Glutamatergic neuron (in vitro differentiated cells): ENCODE results near the gene GFRA1. TPM values are rescaled to one million over a fixed set of nuclear protein-coding genes. Genes with fewer than 3 reads are reported as not detected.
"Not testable (repeated sequence)": the region's sequence is repeated elsewhere in the genome, so short reads cannot be mapped to it uniquely, and the experiment has no call there.

ENCODE experiments used
- DNase-seq: peaks from one replicate; pipeline ENCODE4 v3.0.0; 2022
- H3K27ac Mint-ChIP-seq: one replicate; pipeline ENCODE4 v1.8.0; 2020; ENCODE audit warnings: mild to moderate bottlenecking, mixed read lengths, inconsistent platforms; ENCODE audit not compliant: unreplicated experiment
- H3K27me3 Mint-ChIP-seq: one replicate; pipeline ENCODE4 v1.8.0; 2020; ENCODE audit warnings: mild to moderate bottlenecking, moderate library complexity, mixed read lengths, inconsistent platforms; ENCODE audit not compliant: unreplicated experiment
- H3K36me3 Mint-ChIP-seq: one replicate; pipeline ENCODE4 v1.8.0; 2020; ENCODE audit warnings: mild to moderate bottlenecking, mixed read lengths, inconsistent platforms; ENCODE audit not compliant: unreplicated experiment
- H3K4me1 Mint-ChIP-seq: one replicate; pipeline ENCODE4 v1.8.0; 2020; ENCODE audit warnings: mild to moderate bottlenecking, low read depth, mixed read lengths, inconsistent platforms; ENCODE audit not compliant: unreplicated experiment
- H3K4me3 Mint-ChIP-seq: one replicate; pipeline ENCODE4 v1.8.0; 2020; ENCODE audit warnings: mild to moderate bottlenecking, mixed read lengths, inconsistent platforms; ENCODE audit not compliant: unreplicated experiment
- H3K9me3 Mint-ChIP-seq: one replicate; pipeline ENCODE4 v1.8.0; 2020; ENCODE audit warnings: mild to moderate bottlenecking, moderate library complexity, mixed read lengths, inconsistent platforms; ENCODE audit not compliant: unreplicated experiment
- CTCF ChIP-seq: fragments of 200-600 bp; sonication (generic); IDR thresholded peaks from one replicate; pipeline ENCODE4 v1.5.0; 2021; ENCODE audit not compliant: partially characterized antibody, unreplicated experiment
- total RNA-seq: library from RNA; stranded (reverse); fragmentation: NEBNext Ultra II Directional; extraction: Animal tissue kit (Norgen Biotek cat#: 25700); gene quantifications from one replicate; pipeline ENCODE4 v1.2.1, GENCODE V29; 2021; ENCODE audit not compliant: unreplicated experiment

GFRA1 gene
- total RNA-seq, 1 donor from 2014 or later: 347 TPM

- Mint-ChIP-seq H3K36me3 (peaks cover 5% of the 10 kb centered on the region), H3K9me3 (peaks cover 39% of the 10 kb centered on the region)
Observed at GRCh38 chr10:116056445-116057293, 216.3 kb downstream of the GFRA1 start.

GRCh38 chr10:116055917-116056252 lies 217.1 kb downstream of the GFRA1 start:
- peak overlapping the region; percentile 95 for H3K27ac Mint-ChIP-seq
- peak overlapping the region; percentile 39 for H3K4me3 Mint-ChIP-seq
- DNase-seq: no peak
- H3K36me3 Mint-ChIP-seq: peaks cover 5% of the 10 kb centered on the region
- peaks cover 73% of the 10 kb centered on the region for H3K4me1 Mint-ChIP-seq
- H3K9me3 Mint-ChIP-seq: peaks cover 39% of the 10 kb centered on the region
- TF ChIP-seq CTCF: no peak
- peaks cover 15% of the 10 kb centered on the region for H3K27me3 Mint-ChIP-seq

More at GRCh38 chr10:116056445-116057293, 216.3 kb downstream of the GFRA1 start:
- TF ChIP-seq CTCF: no peak
- H3K4me1 Mint-ChIP-seq: peaks cover 77% of the 10 kb centered on the region
- DNase-seq: no peak
- peak overlapping the region; percentile 88 for H3K27ac Mint-ChIP-seq
- peaks cover 15% of the 10 kb centered on the region for H3K27me3 Mint-ChIP-seq
- H3K4me3 Mint-ChIP-seq: peak overlapping the region; percentile 39

GRCh38 chr10:116055252-116055916 lies 217.6 kb downstream of the GFRA1 start:
- TF ChIP-seq CTCF: no peak
- Mint-ChIP-seq H3K27ac (peak overlapping the region; percentile 95), H3K4me3 (peak overlapping the region; percentile 39), H3K36me3 (peaks cover 2% of the 10 kb centered on the region), H3K4me1 (peaks cover 68% of the 10 kb centered on the region), H3K9me3 (peaks cover 36% of the 10 kb centered on the region), H3K27me3 (peaks cover 17% of the 10 kb centered on the region)
- peak; percentile 73 for DNase-seq

GRCh38 chr10:116053910-116054309 lies 219.1 kb downstream of the GFRA1 start:
- DNase-seq: no peak
- peak overlapping the region; percentile 95 for H3K27ac Mint-ChIP-seq
- H3K4me3 Mint-ChIP-seq: no peak overlapping the region
- peaks cover 63% of the 10 kb centered on the region for H3K4me1 Mint-ChIP-seq
- H3K36me3 Mint-ChIP-seq: no peaks in the 10 kb centered on the region
- no peak for TF ChIP-seq CTCF
- H3K27me3 Mint-ChIP-seq: peaks cover 17% of the 10 kb centered on the region
- peaks cover 33% of the 10 kb centered on the region for H3K9me3 Mint-ChIP-seq

GRCh38 chr10:116053009-116053730 lies 219.8 kb downstream of the GFRA1 start:
- Mint-ChIP-seq H3K4me1 (peaks cover 57% of the 10 kb centered on the region), H3K27me3 (peaks cover 13% of the 10 kb centered on the region), H3K27ac (peak overlapping the region; percentile 95), H3K9me3 (peaks cover 27% of the 10 kb centered on the region)
- not testable (repeated sequence) for H3K36me3 Mint-ChIP-seq, H3K4me3 Mint-ChIP-seq, DNase-seq

- Mint-ChIP-seq H3K4me1 (peaks cover 59% of the 10 kb centered on the region), H3K27me3 (peaks cover 13% of the 10 kb centered on the region), H3K9me3 (peaks cover 27% of the 10 kb centered on the region)
- H3K4me3 Mint-ChIP-seq, H3K27ac Mint-ChIP-seq, H3K36me3 Mint-ChIP-seq, DNase-seq: not testable (repeated sequence)
Observed at GRCh38 chr10:116052522-116052921, 220.5 kb downstream of the GFRA1 start.
